ENCODE measurements around the gene ILKAP. TPM values are rescaled to one million over a fixed set of nuclear protein-coding genes. Genes with fewer than 3 reads are reported as not detected.

Gene ILKAP
- polyA plus RNA-seq, 1 donor from 2014 or later = 78.5 TPM

- no peaks in the 10 kb centered on the region for H3K36me3 ChIP-seq (ENCODE audit: insufficient read depth, low read length)
- no peak overlapping the region for H3K4me3 ChIP-seq (ENCODE audit: low read length)
- no peaks in the 10 kb centered on the region for H4K20me1 ChIP-seq (ENCODE audit: insufficient read depth)
- H3K9me3 ChIP-seq (ENCODE audit: low read length) = no peaks in the 10 kb centered on the region
- no peak overlapping the region for H3K4me2 ChIP-seq (ENCODE audit: low read length)
- H2AFZ ChIP-seq (ENCODE audit: low read depth, low read length) = no peak overlapping the region
- no peaks in the 10 kb centered on the region for H3F3A ChIP-seq (ENCODE audit: insufficient read depth, low read length, poor library complexity, severe bottlenecking)
- no peak overlapping the region for H3K9ac ChIP-seq (ENCODE audit: low read length)
- H3K27me3 ChIP-seq (ENCODE audit: insufficient read depth, low read depth, low read length) = no peaks in the 10 kb centered on the region
- H3K9me2 ChIP-seq (ENCODE audit: insufficient read depth, low read length) = no peaks in the 10 kb centered on the region
- TF ChIP-seq EP300 (conservative IDR thresholded peaks at IDR 0.05; ENCODE audit: poor library complexity, severe bottlenecking) (no peak), SMC3 (conservative IDR thresholded peaks at IDR 0.05; ENCODE audit: poor library complexity) (no peak), EZH2 (IDR thresholded peaks at IDR 0.05; ENCODE audit: borderline replicate concordance, insufficient read depth, low read length, poor library complexity, severe bottlenecking) (no peak), TAF1 (IDR thresholded peaks at IDR 0.05; ENCODE audit: low read depth) (no peak), POLR2AphosphoS5 (IDR thresholded peaks at IDR 0.05) (no peak), MXI1 (conservative IDR thresholded peaks at IDR 0.05; ENCODE audit: poor library complexity, severe bottlenecking) (no peak), RAD21 (conservative IDR thresholded peaks at IDR 0.05) (no peak)
- TF ChIP-seq, protein P1, sequence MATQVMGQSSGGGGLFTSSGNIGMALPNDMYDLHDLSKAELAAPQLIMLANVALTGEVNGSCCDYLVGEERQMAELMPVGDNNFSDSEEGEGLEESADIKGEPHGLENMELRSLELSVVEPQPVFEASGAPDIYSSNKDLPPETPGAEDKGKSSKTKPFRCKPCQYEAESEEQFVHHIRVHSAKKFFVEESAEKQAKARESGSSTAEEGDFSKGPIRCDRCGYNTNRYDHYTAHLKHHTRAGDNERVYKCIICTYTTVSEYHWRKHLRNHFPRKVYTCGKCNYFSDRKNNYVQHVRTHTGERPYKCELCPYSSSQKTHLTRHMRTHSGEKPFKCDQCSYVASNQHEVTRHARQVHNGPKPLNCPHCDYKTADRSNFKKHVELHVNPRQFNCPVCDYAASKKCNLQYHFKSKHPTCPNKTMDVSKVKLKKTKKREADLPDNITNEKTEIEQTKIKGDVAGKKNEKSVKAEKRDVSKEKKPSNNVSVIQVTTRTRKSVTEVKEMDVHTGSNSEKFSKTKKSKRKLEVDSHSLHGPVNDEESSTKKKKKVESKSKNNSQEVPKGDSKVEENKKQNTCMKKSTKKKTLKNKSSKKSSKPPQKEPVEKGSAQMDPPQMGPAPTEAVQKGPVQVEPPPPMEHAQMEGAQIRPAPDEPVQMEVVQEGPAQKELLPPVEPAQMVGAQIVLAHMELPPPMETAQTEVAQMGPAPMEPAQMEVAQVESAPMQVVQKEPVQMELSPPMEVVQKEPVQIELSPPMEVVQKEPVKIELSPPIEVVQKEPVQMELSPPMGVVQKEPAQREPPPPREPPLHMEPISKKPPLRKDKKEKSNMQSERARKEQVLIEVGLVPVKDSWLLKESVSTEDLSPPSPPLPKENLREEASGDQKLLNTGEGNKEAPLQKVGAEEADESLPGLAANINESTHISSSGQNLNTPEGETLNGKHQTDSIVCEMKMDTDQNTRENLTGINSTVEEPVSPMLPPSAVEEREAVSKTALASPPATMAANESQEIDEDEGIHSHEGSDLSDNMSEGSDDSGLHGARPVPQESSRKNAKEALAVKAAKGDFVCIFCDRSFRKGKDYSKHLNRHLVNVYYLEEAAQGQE (IDR thresholded peaks at IDR 0.05; ENCODE audit: borderline replicate concordance) = no peak
- TF ChIP-seq, protein P2, sequence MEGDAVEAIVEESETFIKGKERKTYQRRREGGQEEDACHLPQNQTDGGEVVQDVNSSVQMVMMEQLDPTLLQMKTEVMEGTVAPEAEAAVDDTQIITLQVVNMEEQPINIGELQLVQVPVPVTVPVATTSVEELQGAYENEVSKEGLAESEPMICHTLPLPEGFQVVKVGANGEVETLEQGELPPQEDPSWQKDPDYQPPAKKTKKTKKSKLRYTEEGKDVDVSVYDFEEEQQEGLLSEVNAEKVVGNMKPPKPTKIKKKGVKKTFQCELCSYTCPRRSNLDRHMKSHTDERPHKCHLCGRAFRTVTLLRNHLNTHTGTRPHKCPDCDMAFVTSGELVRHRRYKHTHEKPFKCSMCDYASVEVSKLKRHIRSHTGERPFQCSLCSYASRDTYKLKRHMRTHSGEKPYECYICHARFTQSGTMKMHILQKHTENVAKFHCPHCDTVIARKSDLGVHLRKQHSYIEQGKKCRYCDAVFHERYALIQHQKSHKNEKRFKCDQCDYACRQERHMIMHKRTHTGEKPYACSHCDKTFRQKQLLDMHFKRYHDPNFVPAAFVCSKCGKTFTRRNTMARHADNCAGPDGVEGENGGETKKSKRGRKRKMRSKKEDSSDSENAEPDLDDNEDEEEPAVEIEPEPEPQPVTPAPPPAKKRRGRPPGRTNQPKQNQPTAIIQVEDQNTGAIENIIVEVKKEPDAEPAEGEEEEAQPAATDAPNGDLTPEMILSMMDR (IDR thresholded peaks at IDR 0.05; ENCODE audit: poor library complexity, severe bottlenecking) = no peak
- H3K27ac ChIP-seq (ENCODE audit: low read length) = no peak overlapping the region
- no peaks in the 10 kb centered on the region for H3K79me2 ChIP-seq (replicated peaks; ENCODE audit: insufficient read depth, low read length)
Measured at GRCh38 chr2:238251986-238252385, 48.5 kb upstream of the ILKAP start.

DNA sequence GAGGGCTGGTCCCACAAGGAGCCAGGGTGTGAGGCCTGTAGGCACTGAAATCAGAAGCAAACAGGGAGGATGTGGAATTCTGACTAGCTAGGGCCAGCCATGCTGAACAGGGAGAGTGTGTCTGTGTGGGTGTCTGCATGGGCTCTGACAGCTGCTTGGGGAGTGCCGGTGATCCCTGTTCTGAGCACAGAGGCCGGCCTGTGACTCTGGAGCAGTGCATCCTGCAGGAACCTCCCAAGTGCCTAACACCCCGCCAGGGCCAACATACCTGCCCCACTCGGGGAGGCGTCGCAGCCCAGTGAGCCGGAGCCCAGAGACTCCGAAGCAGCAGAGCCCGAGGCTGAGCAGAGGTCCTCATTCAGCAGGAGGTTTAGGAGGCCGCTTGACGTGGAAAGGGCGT is 47.8 kb upstream of the ILKAP start:
- H3K79me2 ChIP-seq (replicated peaks; ENCODE audit: insufficient read depth, low read length) = no peaks in the 10 kb centered on the region
- no peaks in the 10 kb centered on the region for H3K36me3 ChIP-seq (ENCODE audit: insufficient read depth, low read length)
- no peak overlapping the region for H3K4me3 ChIP-seq (ENCODE audit: low read length)
- no peak overlapping the region for H2AFZ ChIP-seq (ENCODE audit: low read depth, low read length)
- no peaks in the 10 kb centered on the region for H3F3A ChIP-seq (ENCODE audit: insufficient read depth, low read length, poor library complexity, severe bottlenecking)
- no peak overlapping the region for H3K27ac ChIP-seq (ENCODE audit: low read length)
- no peaks in the 10 kb centered on the region for H3K9me2 ChIP-seq (ENCODE audit: insufficient read depth, low read length)
- no peaks in the 10 kb centered on the region for H4K20me1 ChIP-seq (ENCODE audit: insufficient read depth)
- no peaks in the 10 kb centered on the region for H3K27me3 ChIP-seq (ENCODE audit: insufficient read depth, low read depth, low read length)
- TF ChIP-seq, protein P2 (IDR thresholded peaks at IDR 0.05; ENCODE audit: poor library complexity, severe bottlenecking) = no peak
- TF ChIP-seq RAD21 (conservative IDR thresholded peaks at IDR 0.05) = no peak
- TF ChIP-seq, protein P1 (IDR thresholded peaks at IDR 0.05; ENCODE audit: borderline replicate concordance) = no peak
- TF ChIP-seq EP300 (conservative IDR thresholded peaks at IDR 0.05; ENCODE audit: poor library complexity, severe bottlenecking) = no peak
- TF ChIP-seq MXI1 (conservative IDR thresholded peaks at IDR 0.05; ENCODE audit: poor library complexity, severe bottlenecking) = no peak
- no peak for TF ChIP-seq TAF1 (IDR thresholded peaks at IDR 0.05; ENCODE audit: low read depth)
- no peak overlapping the region for H3K4me2 ChIP-seq (ENCODE audit: low read length)
- no peak overlapping the region for H3K9ac ChIP-seq (ENCODE audit: low read length)
- H3K9me3 ChIP-seq (ENCODE audit: low read length) = no peaks in the 10 kb centered on the region
